Psoas muscle (tissue), 8 donors: Measurements from ENCODE around the gene PBX2. TPM values are rescaled to one million over a fixed set of nuclear protein-coding genes. Genes with fewer than 3 reads are reported as not detected.
A peak's percentile ranks its signal among the peaks of the same experiment; 100 is the strongest.

ENCODE experiments used
- ATAC-seq, 4 donors: fragments of 200-7000 bp; cut with Tn5 transposase; one replicate each; pipeline ENCODE4 v1.9.1; 2020; ENCODE audit warnings: moderate library complexity in 3 of 4, mild to moderate bottlenecking in 2 of 4
- DNase-seq, 2 donors: peaks; one replicate each; pipeline ENCODE4 v3.0.0-alpha.2; 2020
- H3K27ac ChIP-seq: fragments of 200-600 bp; one replicate; pipeline ENCODE4 v1.8.0; 2022
- H3K27me3 ChIP-seq, 3 donors: fragments of 200-600 bp in 1 of 3; one replicate each; pipeline versions ENCODE4 v1.6.1 to v1.8.0; 2013 to 2022; ENCODE audit warnings: low read length in 2 of 3, mild to moderate bottlenecking in 2 of 3, moderate library complexity in 1 of 3; ENCODE audit not compliant: insufficient read depth in 3 of 3
- H3K36me3 ChIP-seq, 2 donors: fragments of 200-600 bp in 1 of 2; one replicate each; pipeline versions ENCODE4 v1.6.1 to v1.8.0; 2013 to 2022; ENCODE audit warnings: low read depth in 1 of 2, mild to moderate bottlenecking in 1 of 2, moderate library complexity in 1 of 2; ENCODE audit not compliant: insufficient read depth in 1 of 2
- H3K4me1 ChIP-seq: fragments of 200-600 bp; one replicate; pipeline ENCODE4 v1.8.0; 2022
- H3K4me3 ChIP-seq: fragments of 200-600 bp; one replicate; pipeline ENCODE4 v1.8.0; 2022; ENCODE audit warnings: mild to moderate bottlenecking
- H3K9me3 ChIP-seq: fragments of 200-600 bp; one replicate; pipeline ENCODE4 v1.8.0; 2022
- WGBS, 3 donors: extraction: QIAGEN DNeasy Blood & Tissue Kit; methylation state at CpG; one replicate each; pipeline versions ENCODE4 v1.1.6 to v1.1.7; 2013; 5-methylcytosine and 5-hydroxymethylcytosine counted together
- intact Hi-C, 2 donors: fragments of 100-400 bp; cut with DNase I; formaldehyde crosslinking; loops; one replicate each; pipeline versions ENCODE4 v1.11.0 to v1.14.2; 2022
- polyA plus RNA-seq, 3 donors: library from polyadenylated mRNA; stranded (reverse); fragments of 200-250 nt; gene quantifications; one replicate each; pipeline ENCODE4 v1.2.3, GENCODE V29; 2013
- total RNA-seq, 4 donors: library from RNA; stranded (reverse); fragmentation: NEBNext Ultra II Directional in 2 of 4; extraction: Animal tissue kit (Norgen Biotek cat#: 25700) in 2 of 4; gene quantifications; one replicate each; pipeline versions ENCODE4 v1.2.1 to v1.2.4, GENCODE V29; 2021 to 2023
- TF ChIP-seq, protein P1 (sequence below): fragments of 200-600 bp; IDR thresholded peaks from one replicate; pipeline ENCODE4 v1.8.0; 2022; ENCODE audit warnings: antibody characterized with exemption
- donor health status: healthy with polysubstance abuse.
- donor health status: DM: no; HTN: no; CAD: no; lungs with moderate emphysema.
- donor health status: Bipolar disorder and iron deficiency.
- donor health status: healthy.
- donor health status: DM: yes; HTN: yes; CAD: no.
- donor health status: DM: no; HTN: no; CAD: no.
- donor health status: DM: no; HTN: no; CAD: no.
- donor health status: DM: yes; HTN: yes; CAD: no.

PBX2 gene
- total and polyA plus RNA-seq, 7 donors = 20.4 to 46.7 (median 36.1) TPM

DNA sequence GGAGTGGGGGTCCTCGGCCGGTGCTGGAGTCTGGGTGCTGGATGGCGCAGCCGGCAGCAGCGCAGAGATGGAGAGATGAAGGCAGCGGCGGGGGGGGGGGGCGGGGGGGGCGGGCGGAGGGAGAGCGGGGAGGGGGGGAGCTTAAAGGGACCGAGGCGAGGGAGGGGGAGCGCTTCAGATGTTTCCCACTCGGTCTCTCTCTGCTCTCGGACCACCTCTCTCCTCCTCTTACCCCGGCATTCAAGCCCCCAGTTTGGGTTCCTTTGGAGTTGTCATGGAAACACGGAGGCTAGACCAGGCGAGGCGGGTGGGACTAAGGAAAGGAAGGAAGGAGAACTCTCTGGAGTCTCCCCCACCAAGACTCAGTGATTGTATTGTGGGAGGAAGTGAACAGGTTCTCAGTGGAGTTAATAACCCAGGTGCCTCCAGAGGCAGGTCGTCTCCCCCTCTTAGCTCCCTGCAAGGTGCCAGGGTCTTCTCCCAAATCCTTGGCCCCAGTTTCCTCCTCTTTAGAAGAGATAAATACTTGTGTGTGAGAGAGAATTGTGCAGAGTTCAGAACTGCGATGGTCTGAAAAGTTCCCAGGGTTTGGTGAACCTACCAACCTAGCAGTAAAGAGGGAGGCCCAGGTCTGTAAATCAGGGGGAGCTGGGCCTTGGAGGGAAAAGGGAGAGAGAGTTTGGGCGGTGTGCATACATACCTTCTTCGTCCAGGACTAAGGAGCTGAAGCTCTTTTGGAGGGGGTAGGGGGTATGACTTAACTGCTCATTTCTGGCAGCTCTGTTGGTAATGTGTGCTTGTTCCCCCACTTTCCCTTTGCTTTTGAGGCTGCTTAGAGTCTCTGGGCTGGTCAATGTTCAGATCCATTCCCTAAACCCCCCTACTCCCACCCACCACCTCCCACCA lies 37.9 kb downstream of the PBX2 start, which contains the start of gene PRRT1:
TSS of gene PRRT1 (minus strand) at position 77 of the 906 bp plus-strand sequence. CDS start 112 bp downstream, outside the sequence.
- intact Hi-C loops = loop anchor here in 1 of 2 donors (5.0 kb wide), 1 partner anchor 35 kb away; no protein-coding TSS in a partner anchor
- H3K4me1 ChIP-seq = peaks cover 9% of the 10 kb centered on the region
- DNase-seq (no peak), ATAC-seq (no peak)
- 23 to 41% (median 36%) methylated on average over 10 to 18 of the region's 24 CpGs for WGBS, 3 donors
- H3K27ac ChIP-seq = peak within 1 kb of the TSS; percentile 74
- peaks cover 2 to 16% of the 10 kb centered on the region in 2 donors for H3K36me3 ChIP-seq
- H3K27me3 ChIP-seq = peaks cover 0 to 31% (median 17%) of the 10 kb centered on the region in 3 donors
- H3K4me3 ChIP-seq = peak within 1 kb of the TSS; percentile 76
- TF ChIP-seq, protein P1, sequence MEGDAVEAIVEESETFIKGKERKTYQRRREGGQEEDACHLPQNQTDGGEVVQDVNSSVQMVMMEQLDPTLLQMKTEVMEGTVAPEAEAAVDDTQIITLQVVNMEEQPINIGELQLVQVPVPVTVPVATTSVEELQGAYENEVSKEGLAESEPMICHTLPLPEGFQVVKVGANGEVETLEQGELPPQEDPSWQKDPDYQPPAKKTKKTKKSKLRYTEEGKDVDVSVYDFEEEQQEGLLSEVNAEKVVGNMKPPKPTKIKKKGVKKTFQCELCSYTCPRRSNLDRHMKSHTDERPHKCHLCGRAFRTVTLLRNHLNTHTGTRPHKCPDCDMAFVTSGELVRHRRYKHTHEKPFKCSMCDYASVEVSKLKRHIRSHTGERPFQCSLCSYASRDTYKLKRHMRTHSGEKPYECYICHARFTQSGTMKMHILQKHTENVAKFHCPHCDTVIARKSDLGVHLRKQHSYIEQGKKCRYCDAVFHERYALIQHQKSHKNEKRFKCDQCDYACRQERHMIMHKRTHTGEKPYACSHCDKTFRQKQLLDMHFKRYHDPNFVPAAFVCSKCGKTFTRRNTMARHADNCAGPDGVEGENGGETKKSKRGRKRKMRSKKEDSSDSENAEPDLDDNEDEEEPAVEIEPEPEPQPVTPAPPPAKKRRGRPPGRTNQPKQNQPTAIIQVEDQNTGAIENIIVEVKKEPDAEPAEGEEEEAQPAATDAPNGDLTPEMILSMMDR = no peak
- no peaks in the 10 kb centered on the region for H3K9me3 ChIP-seq

GRCh38 chr6:32151181-32151862 lies 38.7 kb downstream of the PBX2 start:
- peak overlapping the region; percentile 43 for H3K4me3 ChIP-seq

GRCh38 chr6:32149932-32150870 lies 39.8 kb downstream of the PBX2 start:
- Histone ChIP-seq H3K27ac (no peak overlapping the region), H3K4me3 (no peak overlapping the region), H3K27me3 (peaks cover 0 to 38% (median 17%) of the 10 kb centered on the region in 3 donors), H3K36me3 (no peaks in the 10 kb centered on the region), H3K4me1 (peaks cover 8% of the 10 kb centered on the region), H3K9me3 (no peaks in the 10 kb centered on the region)
- WGBS, 3 donors = 50 to 55% (median 55%) methylated on average over 39 to 55 of the region's 55 CpGs
- TF ChIP-seq, protein P1 = no peak
- no peak for ATAC-seq
- intact Hi-C loops = loop anchor here in 1 of 2 donors (5.0 kb wide), 1 partner anchor 33 kb away; no protein-coding TSS in a partner anchor
- DNase-seq = no peak

More at GRCh38 chr6:32151181-32151862, 38.7 kb downstream of the PBX2 start:
- ATAC-seq (no peak), DNase-seq (no peak)
- Histone ChIP-seq H3K36me3 (peaks cover 2 to 8% of the 10 kb centered on the region in 2 donors), H3K9me3 (no peaks in the 10 kb centered on the region), H3K4me1 (peaks cover 9% of the 10 kb centered on the region), H3K27ac (no peak overlapping the region), H3K27me3 (peaks cover 0 to 35% (median 17%) of the 10 kb centered on the region in 3 donors)
- intact Hi-C loops = loop anchor here in 1 of 2 donors (5.0 kb wide), 1 partner anchor 34 kb away; no protein-coding TSS in a partner anchor
- WGBS, 3 donors = 37 to 53% (median 38%) methylated on average over 8 of the region's 8 CpGs
- TF ChIP-seq, protein P1 = no peak
